ENCODE measurements around the gene SCN9A.

DNA sequence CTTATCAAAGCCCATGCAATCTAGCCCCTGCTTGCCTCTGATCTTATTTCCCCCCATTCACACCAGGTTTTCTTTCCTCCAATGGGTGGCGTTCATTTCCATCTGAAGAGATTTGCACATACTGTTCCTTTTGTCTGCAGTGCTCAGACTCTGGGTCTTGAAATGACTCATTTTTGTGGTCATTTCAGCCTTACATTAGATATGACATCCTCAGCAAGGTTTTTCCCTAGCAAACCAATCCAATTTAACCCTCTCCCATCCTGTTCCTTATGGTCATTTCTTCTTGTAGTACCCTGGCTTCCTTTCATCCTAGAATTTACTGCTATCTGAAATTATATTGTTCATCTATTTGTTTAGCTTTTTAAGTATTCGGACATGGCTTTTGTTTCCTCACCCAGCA lies 205.4 kb downstream of the SCN9A start:
- TF ChIP-seq CTCF (IDR thresholded peaks at IDR 0.05) (no peak), POLR2A (IDR thresholded peaks at IDR 0.05) (no peak)
